Smooth muscle cell of the brain vasculature (primary cell): Measurements from ENCODE around the gene MRPL53.
"Not testable (repeated sequence)": the region's sequence is repeated elsewhere in the genome, so short reads cannot be mapped to it uniquely, and the experiment has no call there.

Experiments used
- DNase-seq: peaks from one replicate; pipeline ENCODE4 v3.0.0-alpha.2; 2012; ENCODE audit warnings: low read depth, low spot score

The MRPL53 gene

GRCh38 chr2:74454654-74455511 lies 17.6 kb downstream of the MRPL53 start, which contains the start of gene INO80B:
Gene INO80B, plus strand, starts transcription at chr2:74455087. Its CDS starts 30 bp downstream, at chr2:74455117.
- DNase-seq, result peak; percentile 97

GRCh38 chr2:74450570-74451190 lies 21.8 kb downstream of the MRPL53 start:
- no peak for DNase-seq

- DNase-seq, result no peak
Measured at GRCh38 chr2:74448771-74449170, 23.7 kb downstream of the MRPL53 start.

- no peak for DNase-seq
Measured at GRCh38 chr2:74447230-74447999, 25.1 kb downstream of the MRPL53 start.

- DNase-seq, result no peak
Measured at GRCh38 chr2:74444498-74445318, 27.8 kb downstream of the MRPL53 start.

GRCh38 chr2:74442483-74443297 lies 29.8 kb downstream of the MRPL53 start:
- DNase-seq, result not testable (repeated sequence)

GRCh38 chr2:74441690-74442482 lies 30.6 kb downstream of the MRPL53 start, which contains the start of gene RTKN:
Gene RTKN, minus strand, starts transcription at chr2:74441937. Its CDS starts 121 bp downstream, at chr2:74441816.
- DNase-seq, result no peak

- no peak for DNase-seq
Measured at GRCh38 chr2:74441170-74441689, 31.2 kb downstream of the MRPL53 start.

GRCh38 chr2:74440378-74441169 lies 31.9 kb downstream of the MRPL53 start:
- no peak for DNase-seq

- DNase-seq, result no peak
Measured at GRCh38 chr2:74439803-74440377, 32.6 kb downstream of the MRPL53 start.

GRCh38 chr2:74439373-74439772 lies 33.1 kb downstream of the MRPL53 start:
- DNase-seq, result no peak

- no peak for DNase-seq
Measured at GRCh38 chr2:74438248-74438647, 34.2 kb downstream of the MRPL53 start.

GRCh38 chr2:74436848-74437695 lies 35.4 kb downstream of the MRPL53 start:
- DNase-seq, result no peak

- DNase-seq, result no peak
Measured at GRCh38 chr2:74436111-74436805, 36.2 kb downstream of the MRPL53 start.

GRCh38 chr2:74430502-74430901 lies 42.0 kb downstream of the MRPL53 start:
- DNase-seq, result no peak
